Measurements from ENCODE around the gene KDM5A. TPM values are rescaled to one million over a fixed set of nuclear protein-coding genes. Genes with fewer than 3 reads are reported as not detected.
"Not testable (repeated sequence)": the region's sequence is repeated elsewhere in the genome, so short reads cannot be mapped to it uniquely, and the experiment has no call there.

The KDM5A gene
- total RNA-seq, 4 donors from 2014 or later = 20.5 to 56.6 (median 46.8) TPM

- peaks cover 6 to 35% (median 13%) of the 10 kb centered on the region in 3 donors for H3K36me3 ChIP-seq
- H3K27me3 ChIP-seq = no peaks in the 10 kb centered on the region
- 58 to 65% methylated on average over 4 of the region's 4 CpGs for WGBS, 2 donors
- peaks cover 4 to 41% (median 23%) of the 10 kb centered on the region in 3 donors for H3K4me1 ChIP-seq
- no peak for TF ChIP-seq POLR2A (IDR thresholded peaks at IDR 0.05)
- TF ChIP-seq, protein P1, sequence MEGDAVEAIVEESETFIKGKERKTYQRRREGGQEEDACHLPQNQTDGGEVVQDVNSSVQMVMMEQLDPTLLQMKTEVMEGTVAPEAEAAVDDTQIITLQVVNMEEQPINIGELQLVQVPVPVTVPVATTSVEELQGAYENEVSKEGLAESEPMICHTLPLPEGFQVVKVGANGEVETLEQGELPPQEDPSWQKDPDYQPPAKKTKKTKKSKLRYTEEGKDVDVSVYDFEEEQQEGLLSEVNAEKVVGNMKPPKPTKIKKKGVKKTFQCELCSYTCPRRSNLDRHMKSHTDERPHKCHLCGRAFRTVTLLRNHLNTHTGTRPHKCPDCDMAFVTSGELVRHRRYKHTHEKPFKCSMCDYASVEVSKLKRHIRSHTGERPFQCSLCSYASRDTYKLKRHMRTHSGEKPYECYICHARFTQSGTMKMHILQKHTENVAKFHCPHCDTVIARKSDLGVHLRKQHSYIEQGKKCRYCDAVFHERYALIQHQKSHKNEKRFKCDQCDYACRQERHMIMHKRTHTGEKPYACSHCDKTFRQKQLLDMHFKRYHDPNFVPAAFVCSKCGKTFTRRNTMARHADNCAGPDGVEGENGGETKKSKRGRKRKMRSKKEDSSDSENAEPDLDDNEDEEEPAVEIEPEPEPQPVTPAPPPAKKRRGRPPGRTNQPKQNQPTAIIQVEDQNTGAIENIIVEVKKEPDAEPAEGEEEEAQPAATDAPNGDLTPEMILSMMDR (IDR thresholded peaks at IDR 0.05) = no peak
- H3K4me3 ChIP-seq = peak overlapping the region in 1 of 4 donors; percentile 97
- no peaks in the 10 kb centered on the region for H3K9me3 ChIP-seq
- intact Hi-C loops (cut with DNase I) = no loop called here
- H3K27ac ChIP-seq = no peak overlapping the region
- no peak for DNase-seq
These were observed 2.5 kb downstream of the KDM5A start for GRCh38 chr12:386651-387050.

DNA sequence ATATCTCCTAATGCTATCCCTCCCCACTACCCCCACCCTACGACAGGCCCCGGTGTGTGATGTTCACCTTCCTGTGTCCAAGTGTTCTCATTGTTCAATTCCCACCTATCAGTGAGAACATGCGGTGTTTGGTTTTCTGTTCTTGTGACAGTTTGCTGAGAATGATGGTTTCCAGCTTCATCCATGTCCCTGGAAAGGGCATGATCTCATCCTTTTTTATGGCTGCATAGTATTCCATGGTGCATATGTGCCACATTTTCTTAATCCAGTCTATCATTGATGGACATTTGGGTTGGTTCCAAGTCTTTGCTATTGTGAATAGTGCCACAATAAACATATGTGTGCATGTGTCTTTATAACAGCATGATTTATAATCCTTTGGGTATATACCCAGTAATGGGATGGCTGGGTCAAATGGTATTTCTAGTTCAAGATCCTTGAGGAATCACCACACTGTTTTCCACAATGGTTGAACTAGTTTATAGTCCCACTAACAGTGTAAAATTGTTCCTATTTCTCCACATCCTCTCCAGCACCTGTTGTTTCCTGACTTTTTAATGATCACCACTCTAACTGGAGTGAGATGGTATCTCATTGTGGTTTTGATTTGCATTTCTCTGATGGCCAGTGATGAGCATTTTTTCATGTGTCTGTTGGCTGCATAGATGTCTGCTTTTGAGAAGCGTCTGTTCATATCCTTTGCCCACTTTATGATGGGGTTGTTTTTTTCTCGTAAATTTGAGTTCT, 18.2 kb downstream of the KDM5A start:
- peaks cover 6 to 69% (median 21%) of the 10 kb centered on the region in 3 donors for H3K36me3 ChIP-seq

DNA sequence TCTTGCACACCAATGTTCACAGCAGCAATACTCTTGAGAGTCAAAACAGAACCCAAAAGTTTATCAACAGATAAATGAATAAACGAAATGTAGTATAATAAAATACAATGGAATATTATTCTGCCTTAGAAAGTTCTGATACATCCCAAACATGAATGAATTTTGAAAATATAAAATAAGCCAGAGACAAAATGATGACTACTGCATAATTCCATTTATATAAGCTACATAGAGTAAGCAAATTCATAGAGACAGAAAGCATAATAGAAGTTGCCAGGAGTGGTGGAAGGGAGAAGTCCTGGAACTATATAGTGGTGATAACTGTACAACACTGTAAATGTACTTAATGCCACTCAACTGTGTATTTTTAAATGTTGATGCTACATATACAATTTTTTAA, 21.1 kb downstream of the KDM5A start:
- Histone ChIP-seq H3K4me1 (no peaks in the 10 kb centered on the region), H3K27me3 (no peaks in the 10 kb centered on the region), H3K36me3 (peaks cover 12 to 79% (median 20%) of the 10 kb centered on the region in 3 donors), H3K27ac (no peak overlapping the region), H3K4me3 (no peak overlapping the region), H3K9me3 (peaks cover 0 to 12% (median 7%) of the 10 kb centered on the region in 3 donors)
- DNase-seq = no peak
- WGBS, 2 donors = 88 to 95% methylated on average over 1 of the region's 1 CpG
- intact Hi-C loops (cut with DNase I) = no loop called here
- TF ChIP-seq, protein P1 (IDR thresholded peaks at IDR 0.05) = no peak
- no peak for TF ChIP-seq POLR2A (IDR thresholded peaks at IDR 0.05)

More for the DNA sequence above, 18.2 kb downstream of the KDM5A start:
- intact Hi-C loops (cut with DNase I); DNase-seq; H3K4me3 ChIP-seq; H3K27ac ChIP-seq; H3K27me3 ChIP-seq; H3K9me3 ChIP-seq; H3K4me1 ChIP-seq: not testable (repeated sequence)
- WGBS, 2 donors = 97 to 98% methylated on average over 5 of the region's 5 CpGs

- Histone ChIP-seq H3K9me3 (peaks cover 0 to 12% (median 7%) of the 10 kb centered on the region in 3 donors), H3K4me3 (no peak overlapping the region), H3K27me3 (no peaks in the 10 kb centered on the region), H3K4me1 (no peaks in the 10 kb centered on the region), H3K27ac (no peak overlapping the region), H3K36me3 (peaks cover 13 to 90% (median 28%) of the 10 kb centered on the region in 3 donors)
- TF ChIP-seq POLR2A (IDR thresholded peaks at IDR 0.05) = no peak
- TF ChIP-seq, protein P1 (IDR thresholded peaks at IDR 0.05) = no peak
- DNase-seq = no peak
- intact Hi-C loops (cut with DNase I) = no loop called here
- WGBS, 2 donors = 85 to 95% methylated on average over 2 of the region's 2 CpGs
These were observed 22.3 kb downstream of the KDM5A start for GRCh38 chr12:366820-367219.

GRCh38 chr12:359091-359490, 30.0 kb downstream of the KDM5A start:
- 89 to 100% methylated on average over 1 of the region's 1 CpG for whole genome bisulfite sequencing, 2 donors
- Histone ChIP-seq H3K4me3 (no peak overlapping the region), H3K27me3 (no peaks in the 10 kb centered on the region), H3K36me3 (peaks cover 17 to 100% (median 17%) of the 10 kb centered on the region in 3 donors), H3K27ac (no peak overlapping the region), H3K4me1 (peaks cover 0 to 4% (median 0%) of the 10 kb centered on the region in 3 donors), H3K9me3 (peaks cover 0 to 12% (median 0%) of the 10 kb centered on the region in 3 donors)
- intact Hi-C loops (cut with DNase I) = no loop called here
- DNase-seq = no peak
- TF ChIP-seq POLR2A (IDR thresholded peaks at IDR 0.05) = no peak
- TF ChIP-seq, protein P1 (IDR thresholded peaks at IDR 0.05) = no peak

Data from esophagus squamous epithelium (tissue), 5 donors.